K562 (cell line): ENCODE results near the gene DCHS2. TPM values are rescaled to one million over a fixed set of nuclear protein-coding genes. Genes with fewer than 3 reads are reported as not detected.
A peak's percentile ranks its signal among the peaks of the same experiment; 100 is the strongest.

Experiments
- ARID1B ChIP-seq: fragments of 450-650 bp; IDR thresholded peaks from 2 replicates; pipeline ENCODE4 v1.6.1; 2016; ENCODE audit warnings: antibody characterized with exemption, mild to moderate bottlenecking, inconsistent platforms
- CREM ChIP-seq: IDR thresholded peaks from 2 replicates; pipeline ENCODE4 v1.6.1; 2014; ENCODE audit warnings: antibody characterized with exemption, low read depth
- E2F5 ChIP-seq: sonication (generic); formaldehyde crosslinking; IDR thresholded peaks from 2 replicates; pipeline ENCODE4 v1.8.0; 2022; ENCODE audit warnings: mild to moderate bottlenecking, missing genetic modification reagents
- GATA2 ChIP-seq: sonication (generic); formaldehyde crosslinking; IDR thresholded peaks from 2 replicates; pipeline ENCODE4 v1.4.0; 2020; ENCODE audit warnings: mild to moderate bottlenecking, missing genetic modification reagents
- ILF3 ChIP-seq: fragments of 450-650 bp; IDR thresholded peaks from 2 replicates; pipeline ENCODE4 v1.6.1; 2018; ENCODE audit warnings: antibody characterized with exemption, mild to moderate bottlenecking, moderate library complexity, borderline replicate concordance
- POLR2H ChIP-seq: IDR thresholded peaks from 2 replicates; pipeline ENCODE4 v1.6.1; 2016; ENCODE audit warnings: missing genetic modification characterization, low read depth, mild to moderate bottlenecking, control low read depth, missing compliant biosample characterization, moderate library complexity
- RCOR1 ChIP-seq, 2 experiments: IDR thresholded peaks; 2 replicates each; pipeline ENCODE4 v1.6.1; 2012; ENCODE audit warnings: low read depth in 2 of 2, low read length in 2 of 2, borderline replicate concordance in 1 of 2, improper control_type of control experiment in 1 of 2
- SIN3B ChIP-seq: fragments of 450-650 bp; IDR thresholded peaks from 2 replicates; pipeline ENCODE4 v1.6.1; 2017; ENCODE audit warnings: low read depth, mild to moderate bottlenecking, moderate library complexity
- SP1 ChIP-seq: sonication (generic); formaldehyde crosslinking; IDR thresholded peaks from 2 replicates; pipeline ENCODE4 v1.8.1; 2022; ENCODE audit warnings: mild to moderate bottlenecking, missing genetic modification reagents
- TAF9B ChIP-seq: fragments of 450-650 bp; IDR thresholded peaks from 2 replicates; pipeline ENCODE4 v1.6.1; 2018; ENCODE audit warnings: mild to moderate bottlenecking; ENCODE audit not compliant: partially characterized antibody
- TBL1XR1 ChIP-seq, 2 experiments: IDR thresholded peaks; 2 replicates each; pipeline ENCODE4 v1.6.1; 2012; ENCODE audit warnings: improper control_type of control experiment in 2 of 2, low read length in 2 of 2, mild to moderate bottlenecking in 1 of 2
- TCF3 ChIP-seq: sonication (generic); formaldehyde crosslinking; IDR thresholded peaks from 2 replicates; pipeline ENCODE4 v1.4.0; 2020; ENCODE audit warnings: mild to moderate bottlenecking, missing genetic modification reagents
- TFE3 ChIP-seq: fragments of 450-650 bp; formaldehyde crosslinking; IDR thresholded peaks from 2 replicates; pipeline ENCODE4 v1.4.0; 2020; ENCODE audit warnings: mild to moderate bottlenecking, mixed read lengths
- U2AF2 ChIP-seq: fragments of 200-400 bp; formaldehyde crosslinking; optimal IDR thresholded peaks from 2 replicates; pipeline ENCODE3; 2017; ENCODE audit warnings: low read depth, mild to moderate bottlenecking, low read length
- YY1 ChIP-seq, 3 experiments: IDR thresholded peaks; 2 replicates each; pipeline ENCODE4 v1.6.1; 2011; ENCODE audit warnings: low read length in 2 of 3, mild to moderate bottlenecking in 2 of 3, moderate library complexity in 2 of 3, borderline replicate concordance in 1 of 3, control low read depth in 1 of 3, low read depth in 1 of 3; ENCODE audit not compliant: insufficient read depth in 3 of 3, insufficient replicate concordance in 2 of 3, control insufficient read depth in 1 of 3, insufficient read length in 1 of 3; ENCODE audit errors: extremely low read depth in 1 of 3
- ZNF134 ChIP-seq: fragments of 250-450 bp; sonication (Bioruptor Pico); conservative IDR thresholded peaks from 2 replicates; pipeline ENCODE4 v1.4.0; 2020
- ZNF277 ChIP-seq: fragments of 250-450 bp; sonication (Bioruptor Pico); IDR thresholded peaks from 2 replicates; pipeline ENCODE4 v1.8.0; 2022; ENCODE audit warnings: inconsistent platforms, mild to moderate bottlenecking, moderate library complexity, borderline replicate concordance
- ZNF511 ChIP-seq: sonication (generic); formaldehyde crosslinking; IDR thresholded peaks from 2 replicates; pipeline ENCODE4 v1.8.0; 2022; ENCODE audit warnings: mild to moderate bottlenecking, missing genetic modification reagents
- ZNF644 ChIP-seq: fragments of 200-800 bp; sonication (Bioruptor generic); IDR thresholded peaks from 2 replicates; pipeline ENCODE4 v1.6.1; 2016; ENCODE audit warnings: low read depth, missing genetic modification characterization, missing compliant biosample characterization
- polyA plus RNA-seq, 8 experiments: library from polyadenylated mRNA; depleted of rRNA in 4 of 8; stranded (reverse) in 5 of 8; unstranded in 3 of 8; fragments of >200 nt; fragmentation: Nextera tagmentation in 2 of 8; fragmentation: Illumina TruSeq in 1 of 8; extraction: Ambion mirVana in 2 of 8; extraction: Trizol in 1 of 8; gene quantifications; 2 replicates each; pipeline versions ENCODE4 v1.2.1 to v1.2.3, GENCODE V29; 2011 to 2014; ENCODE audit warnings: inconsistent platforms in 1 of 8, missing spikeins in 1 of 8
- total RNA-seq, 7 experiments: library from RNA; depleted of rRNA in 6 of 7; stranded (reverse); fragments of >200 nt in 6 of 7; fragmentation: Illumina TruSeq in 2 of 7; extraction: Trizol in 2 of 7; gene quantifications; 2 replicates each; pipeline versions ENCODE4 v1.2.1 to v1.2.3, GENCODE V29; 2011 to 2021; ENCODE audit warnings: low replicate concordance in 1 of 7
- TF ChIP-seq, protein P1 (sequence below): fragments of 450-650 bp; formaldehyde crosslinking; conservative IDR thresholded peaks from 2 replicates; pipeline ENCODE4 v1.4.0; 2022; ENCODE audit warnings: mild to moderate bottlenecking, missing genetic modification characterization
- TF ChIP-seq, protein P2 (sequence below): IDR thresholded peaks from 2 replicates; pipeline ENCODE4 v1.6.1; 2011; ENCODE audit not compliant: insufficient read length; ENCODE audit errors: extremely low read depth

DCHS2 gene
- total and polyA plus RNA-seq, 9 of the 15 experiments (the other 6 are each of a cell fraction or from before 2014, with no cell fraction given), result 0.49 to 7.1 (median 5.3) TPM

DNA sequence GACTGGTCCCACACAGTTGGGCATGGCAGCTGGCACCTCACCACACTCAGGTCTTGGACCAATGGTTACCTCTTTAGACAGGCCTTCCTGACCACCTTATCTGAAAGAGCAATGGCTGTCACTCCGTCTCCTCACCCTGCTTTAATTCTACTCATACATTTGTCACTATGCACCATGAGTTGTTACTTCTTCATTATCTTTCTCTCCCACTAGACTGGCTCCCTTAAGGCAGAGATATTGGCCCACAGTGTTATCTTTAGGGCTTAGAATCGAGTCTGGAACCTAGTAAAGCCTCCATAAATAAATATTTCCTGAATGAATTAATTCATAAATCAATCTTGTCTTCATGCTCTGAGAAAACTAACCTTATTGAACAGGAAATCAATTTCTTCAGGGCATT, 46.6 kb downstream of the DCHS2 start (continued):
- TF ChIP-seq ZNF277, result no peak
- TF ChIP-seq SP1 (CRISPR knock-in tag), result no peak
- 0 out of 2 replicates have a peak, but pooled peaks have one; percentile 15 for TF ChIP-seq CREM
- TF ChIP-seq, protein P1, sequence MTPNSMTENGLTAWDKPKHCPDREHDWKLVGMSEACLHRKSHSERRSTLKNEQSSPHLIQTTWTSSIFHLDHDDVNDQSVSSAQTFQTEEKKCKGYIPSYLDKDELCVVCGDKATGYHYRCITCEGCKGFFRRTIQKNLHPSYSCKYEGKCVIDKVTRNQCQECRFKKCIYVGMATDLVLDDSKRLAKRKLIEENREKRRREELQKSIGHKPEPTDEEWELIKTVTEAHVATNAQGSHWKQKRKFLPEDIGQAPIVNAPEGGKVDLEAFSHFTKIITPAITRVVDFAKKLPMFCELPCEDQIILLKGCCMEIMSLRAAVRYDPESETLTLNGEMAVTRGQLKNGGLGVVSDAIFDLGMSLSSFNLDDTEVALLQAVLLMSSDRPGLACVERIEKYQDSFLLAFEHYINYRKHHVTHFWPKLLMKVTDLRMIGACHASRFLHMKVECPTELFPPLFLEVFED (CRISPR knock-in tag), result no peak
- TF ChIP-seq TFE3, result no peak
- no peak for TF ChIP-seq POLR2H (tag)
- TF ChIP-seq GATA2 (CRISPR knock-in tag), result 0 out of 2 replicates have a peak, but pooled peaks have one; percentile 14
- peak; percentile 79 for TF ChIP-seq TCF3 (CRISPR knock-in tag)
- TF ChIP-seq YY1 (IDR thresholded peaks at IDR 0.05; ENCODE audit: borderline replicate concordance in 1 of 3, control insufficient read depth in 1 of 3, extremely low read depth in 1 of 3, insufficient read depth in 3 of 3, insufficient read length in 1 of 3, insufficient replicate concordance in 2 of 3, low read depth in 1 of 3, low read length in 2 of 3), result peak in 1 of 3 experiments; percentile 53
- TF ChIP-seq U2AF2, result no peak
- TF ChIP-seq ILF3, result no peak
- TF ChIP-seq SIN3B, result no peak
- no peak for TF ChIP-seq TAF9B
- TF ChIP-seq E2F5 (CRISPR knock-in tag), result no peak
- TF ChIP-seq ZNF511, result no peak
- peak; percentile 93 for TF ChIP-seq ARID1B
- TF ChIP-seq RCOR1 (IDR thresholded peaks at IDR 0.05; ENCODE audit: borderline replicate concordance in 1 of 2, low read depth in 2 of 2, low read length in 2 of 2), result peak in 1 of 2 experiments; percentile 73; a peak in 3 of 4 replicates
- TF ChIP-seq TBL1XR1 (IDR thresholded peaks at IDR 0.05; ENCODE audit: low read length in 2 of 2), result peak in 1 of 2 experiments; percentile 63; a peak in 2 of 4 replicates
- TF ChIP-seq ZNF644 (tag), result no peak
- no peak for TF ChIP-seq ZNF134 (CRISPR knock-in tag)
- TF ChIP-seq, protein P2, sequence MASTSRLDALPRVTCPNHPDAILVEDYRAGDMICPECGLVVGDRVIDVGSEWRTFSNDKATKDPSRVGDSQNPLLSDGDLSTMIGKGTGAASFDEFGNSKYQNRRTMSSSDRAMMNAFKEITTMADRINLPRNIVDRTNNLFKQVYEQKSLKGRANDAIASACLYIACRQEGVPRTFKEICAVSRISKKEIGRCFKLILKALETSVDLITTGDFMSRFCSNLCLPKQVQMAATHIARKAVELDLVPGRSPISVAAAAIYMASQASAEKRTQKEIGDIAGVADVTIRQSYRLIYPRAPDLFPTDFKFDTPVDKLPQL, result no peak
